A673 (cell line): ENCODE measurements around the gene CHMP1A. TPM values are rescaled to one million over a fixed set of nuclear protein-coding genes. Genes with fewer than 3 reads are reported as not detected.
A peak's percentile ranks its signal among the peaks of the same experiment; 100 is the strongest.

Experiments used
- BruUV-seq: library from RNA; stranded (reverse); fragments of 400-500 nt; replicated peaks from 2 replicates; lab custom pipeline; 2021; lab: Mats Ljungman, UMichigan
- CTCF ChIA-PET: fragments of 300-600 bp; sonication (Branson Sonifier 250); formaldehyde crosslinking; loops from one replicate; lab custom pipeline; 2022; ENCODE audit warnings: antibody characterized with exemption; lab: Charles Lee
- POLR2A ChIA-PET: fragments of 300-600 bp; sonication (Branson Sonifier 250); formaldehyde crosslinking; loops from one replicate; lab custom pipeline; 2022; ENCODE audit warnings: antibody characterized with exemption; ENCODE audit not compliant: low non-redundant PET; lab: Charles Lee
- DNase-seq: peaks from one replicate; pipeline ENCODE4 v3.0.0-alpha.2; 2015; ENCODE audit warnings: low spot score
- H3K27ac ChIP-seq: fragments of 200-600 bp; sonication (generic); 2 replicates; pipeline ENCODE4 v1.5.1; 2016; ENCODE audit warnings: mixed run types, low read depth, mild to moderate bottlenecking, mixed read lengths, antibody characterized with exemption, low read length; ENCODE audit not compliant: poor library complexity, severe bottlenecking
- H3K27me3 ChIP-seq: fragments of 200-600 bp; sonication (generic); replicated peaks from 2 replicates; pipeline ENCODE4 v1.6.1; 2017; ENCODE audit warnings: mixed run types, low read depth, mild to moderate bottlenecking, mixed read lengths, antibody characterized with exemption, low read length; ENCODE audit not compliant: insufficient read depth, poor library complexity
- H3K36me3 ChIP-seq: fragments of 200-600 bp; sonication (generic); 2 replicates; pipeline ENCODE4 v1.6.1; 2016; ENCODE audit warnings: mixed run types, mild to moderate bottlenecking, mixed read lengths, antibody characterized with exemption, low read length; ENCODE audit not compliant: insufficient read depth, poor library complexity, severe bottlenecking
- H3K4me1 ChIP-seq: fragments of 200-600 bp; sonication (generic); 2 replicates; pipeline ENCODE4 v1.6.1; 2017; ENCODE audit warnings: mixed run types, mild to moderate bottlenecking, mixed read lengths, antibody characterized with exemption, low read length; ENCODE audit not compliant: insufficient read depth, poor library complexity, severe bottlenecking
- H3K4me3 ChIP-seq: fragments of 200-600 bp; sonication (generic); 2 replicates; pipeline ENCODE4 v1.5.1; 2016; ENCODE audit warnings: low read depth, mixed run types, mild to moderate bottlenecking, mixed read lengths, low read length; ENCODE audit not compliant: poor library complexity, severe bottlenecking
- H3K9me3 ChIP-seq: fragments of 200-600 bp; sonication (generic); 2 replicates; pipeline ENCODE4 v1.6.1; 2016; ENCODE audit warnings: mixed run types, low read depth, mild to moderate bottlenecking, mixed read lengths, antibody characterized with exemption, low read length; ENCODE audit not compliant: poor library complexity, severe bottlenecking
- EZH2 ChIP-seq: fragments of 200-600 bp; sonication (generic); IDR thresholded peaks from 2 replicates; pipeline ENCODE4 v1.6.1; 2017; ENCODE audit warnings: borderline replicate concordance, low read depth, mild to moderate bottlenecking, mixed read lengths, antibody characterized with exemption, low read length; ENCODE audit not compliant: poor library complexity, severe bottlenecking
- intact Hi-C: fragments of 100-400 bp; cut with micrococcal nuclease; formaldehyde crosslinking; loops from one replicate; pipeline ENCODE4 v1.10.0; 2022; ENCODE audit not compliant: unreplicated experiment
- total RNA-seq: library from RNA; stranded (reverse); gene quantifications from 2 replicates; pipeline ENCODE4 v1.2.3, GENCODE V29; 2021
- TF ChIP-seq, protein P1 (sequence below): fragments of 300-800, 200-600 bp; sonication (generic); conservative IDR thresholded peaks from 2 replicates; pipeline ENCODE4 v1.5.1; 2017; ENCODE audit warnings: low read depth, mild to moderate bottlenecking, antibody characterized with exemption, low read length, moderate library complexity, mixed read lengths

The CHMP1A gene
- total RNA-seq, 1 experiment from 2014 or later: 110 TPM

DNA sequence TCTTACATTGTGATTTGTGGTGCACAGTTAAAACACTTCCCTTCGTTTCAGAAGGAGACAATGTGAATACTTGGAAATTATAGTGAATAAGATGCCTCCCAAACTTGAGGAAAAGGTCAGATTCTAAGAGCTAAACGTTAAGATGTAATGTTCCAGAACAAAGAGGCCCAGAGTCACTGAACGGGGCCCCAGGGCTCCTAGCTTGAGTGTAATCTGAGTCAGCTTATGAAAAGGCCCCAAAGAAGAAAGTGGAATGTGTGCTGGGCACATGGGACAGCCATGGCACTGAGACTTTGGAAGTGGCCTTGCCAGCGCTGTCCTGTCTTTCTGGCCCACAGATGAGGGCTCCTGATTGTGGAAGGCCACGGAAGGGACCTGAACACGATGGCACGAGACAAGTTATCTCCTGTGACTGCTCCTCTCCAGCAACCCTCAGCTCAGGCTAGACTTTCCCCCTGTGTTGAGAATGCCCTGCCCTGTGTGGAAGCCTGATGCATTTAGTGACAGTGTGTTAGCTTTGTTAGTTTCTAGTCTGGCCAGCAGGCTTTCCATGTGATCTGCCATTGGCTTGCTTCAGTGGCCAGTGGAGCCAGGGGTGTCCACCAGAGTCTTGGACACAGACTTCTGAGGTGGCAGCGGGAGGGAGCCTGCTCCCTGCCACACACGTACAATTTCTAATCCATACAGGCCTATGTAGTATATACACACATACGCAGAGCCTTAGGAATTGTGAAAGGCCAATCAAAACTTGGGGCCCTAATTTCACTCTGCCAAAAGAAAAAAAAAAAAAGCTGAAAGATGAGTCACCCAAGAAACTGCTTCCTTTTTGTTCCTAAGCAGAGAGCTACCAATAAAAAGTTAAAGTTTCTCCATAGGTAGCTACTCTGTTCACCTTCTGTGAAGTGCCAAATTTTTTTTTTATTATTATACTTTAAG lies 13.3 kb upstream of the CHMP1A start:
- TF ChIP-seq, protein P1, sequence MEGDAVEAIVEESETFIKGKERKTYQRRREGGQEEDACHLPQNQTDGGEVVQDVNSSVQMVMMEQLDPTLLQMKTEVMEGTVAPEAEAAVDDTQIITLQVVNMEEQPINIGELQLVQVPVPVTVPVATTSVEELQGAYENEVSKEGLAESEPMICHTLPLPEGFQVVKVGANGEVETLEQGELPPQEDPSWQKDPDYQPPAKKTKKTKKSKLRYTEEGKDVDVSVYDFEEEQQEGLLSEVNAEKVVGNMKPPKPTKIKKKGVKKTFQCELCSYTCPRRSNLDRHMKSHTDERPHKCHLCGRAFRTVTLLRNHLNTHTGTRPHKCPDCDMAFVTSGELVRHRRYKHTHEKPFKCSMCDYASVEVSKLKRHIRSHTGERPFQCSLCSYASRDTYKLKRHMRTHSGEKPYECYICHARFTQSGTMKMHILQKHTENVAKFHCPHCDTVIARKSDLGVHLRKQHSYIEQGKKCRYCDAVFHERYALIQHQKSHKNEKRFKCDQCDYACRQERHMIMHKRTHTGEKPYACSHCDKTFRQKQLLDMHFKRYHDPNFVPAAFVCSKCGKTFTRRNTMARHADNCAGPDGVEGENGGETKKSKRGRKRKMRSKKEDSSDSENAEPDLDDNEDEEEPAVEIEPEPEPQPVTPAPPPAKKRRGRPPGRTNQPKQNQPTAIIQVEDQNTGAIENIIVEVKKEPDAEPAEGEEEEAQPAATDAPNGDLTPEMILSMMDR: no peak
- TF ChIP-seq EZH2: no peak
- ChIA-PET POLR2A (no interaction called here), CTCF (interaction anchor here (0.5 to 0.6 kb wide), 4 partner anchors 15 to 89 kb away, joined by 3 to 5 read pairs (median 4); no protein-coding TSS in a partner anchor)
- Histone ChIP-seq H3K9me3 (no peaks in the 10 kb centered on the region), H3K4me3 (no peak overlapping the region), H3K27ac (peak overlapping the region; percentile 24), H3K4me1 (peaks cover 3% of the 10 kb centered on the region), H3K27me3 (no peaks in the 10 kb centered on the region), H3K36me3 (no peaks in the 10 kb centered on the region)
- intact Hi-C loops: no loop called here
- no peak for DNase-seq
- BruUV-seq: no TSS peak

DNA sequence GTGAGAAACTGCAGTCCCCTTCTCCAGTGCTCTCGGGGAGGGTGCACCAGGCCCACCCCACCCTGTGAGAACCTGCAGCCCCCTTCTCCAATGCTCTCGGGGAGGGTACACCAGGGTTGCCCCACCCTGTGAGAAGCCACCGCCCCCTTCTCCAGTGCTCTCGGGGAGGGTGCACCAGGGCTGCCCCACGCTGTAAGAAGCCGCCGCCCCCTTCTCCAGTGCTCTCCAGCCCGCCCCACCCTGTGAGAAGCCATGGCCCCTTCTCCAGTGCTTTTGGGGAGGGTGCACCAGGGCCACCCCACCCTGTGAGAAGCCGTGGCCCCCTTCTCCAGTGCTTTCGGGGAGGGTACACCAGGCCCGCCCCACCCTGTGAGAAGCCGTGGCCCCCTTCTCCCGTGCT lies 12.2 kb upstream of the CHMP1A start:
- no TSS peak for BruUV-seq
- no peak for DNase-seq
- CTCF ChIA-PET: no interaction called here
- POLR2A ChIA-PET: no interaction called here
- H3K9me3 ChIP-seq: no peaks in the 10 kb centered on the region
- no peaks in the 10 kb centered on the region for H3K36me3 ChIP-seq
- TF ChIP-seq EZH2: no peak
- TF ChIP-seq, protein P1: no peak
- no peak overlapping the region for H3K27ac ChIP-seq
- no peaks in the 10 kb centered on the region for H3K27me3 ChIP-seq
- intact Hi-C loops: no loop called here
- H3K4me3 ChIP-seq: no peak overlapping the region
- H3K4me1 ChIP-seq: peaks cover 3% of the 10 kb centered on the region

DNA sequence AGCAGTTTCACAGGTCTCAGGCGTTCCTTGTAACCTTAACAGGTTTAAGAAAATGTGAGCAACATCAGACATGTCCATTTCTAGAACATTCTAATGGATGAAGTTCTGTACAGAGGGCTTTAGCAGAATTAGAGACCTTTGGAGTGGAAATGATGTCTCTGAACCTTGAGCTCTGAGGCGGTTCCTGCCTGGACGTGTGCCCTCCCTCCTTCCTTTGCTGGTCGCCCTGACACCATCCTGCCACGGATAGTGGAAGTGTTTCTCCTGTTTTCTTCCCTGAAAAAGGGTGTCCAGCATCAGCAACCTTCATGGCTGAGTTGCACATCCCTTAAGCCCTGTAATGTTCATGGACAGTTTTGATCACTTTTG lies 11.3 kb upstream of the CHMP1A start:
- no TSS peak for BruUV-seq
- Histone ChIP-seq H3K4me1 (peaks cover 3% of the 10 kb centered on the region), H3K9me3 (no peaks in the 10 kb centered on the region), H3K27ac (no peak overlapping the region), H3K4me3 (no peak overlapping the region), H3K27me3 (no peaks in the 10 kb centered on the region), H3K36me3 (peaks cover 4% of the 10 kb centered on the region)
- no peak for TF ChIP-seq EZH2
- TF ChIP-seq, protein P1: no peak
- POLR2A ChIA-PET: no interaction called here
- CTCF ChIA-PET: no interaction called here
- DNase-seq: no peak
- intact Hi-C loops: no loop called here
